Measurements from ENCODE around the gene GIMAP5. TPM values are rescaled to one million over a fixed set of nuclear protein-coding genes. Genes with fewer than 3 reads are reported as not detected.

GIMAP5 gene
- total RNA-seq, 1 experiment from 2014 or later, result 0.24 TPM

DNA sequence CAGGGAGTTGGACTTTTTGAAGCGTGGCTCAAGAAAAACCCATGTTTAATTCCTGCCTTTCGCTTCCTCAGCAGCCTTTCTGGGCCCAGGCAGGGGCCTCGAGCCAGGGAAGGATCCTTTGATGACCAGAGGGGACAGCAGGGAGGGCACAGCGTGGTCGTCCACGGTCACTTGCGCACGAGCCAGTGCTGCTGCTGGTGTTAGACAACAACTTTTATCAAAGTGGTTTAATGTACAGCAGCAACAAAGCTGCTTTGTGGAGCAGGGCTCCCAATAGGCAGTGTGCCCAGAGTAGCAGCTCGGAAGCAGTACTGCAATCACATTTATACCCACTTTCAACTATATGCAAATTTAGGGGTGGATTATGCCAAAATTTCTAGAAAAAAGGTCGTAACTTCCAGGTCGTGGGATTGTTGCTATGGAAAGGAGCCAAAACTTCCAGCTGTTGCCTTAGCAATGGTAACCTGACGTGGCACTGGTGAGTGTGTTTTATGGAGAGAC is 14.7 kb upstream of the GIMAP5 start:
- Mint-ChIP-seq H3K36me3 (no peaks in the 10 kb centered on the region), H3K27me3 (ENCODE audit: low read depth) (peaks cover 100% of the 10 kb centered on the region), H3K4me1 (no peaks in the 10 kb centered on the region), H3K9me3 (0 out of 2 replicates have a peak, but pooled peaks cover 3% of the 10 kb centered on the region), H3K27ac (no peak overlapping the region), H3K4me3 (no peak overlapping the region)
- TF ChIP-seq CREB1 (CRISPR knock-in tag; IDR thresholded peaks at IDR 0.05) (no peak), ATF1 (CRISPR knock-in tag; IDR thresholded peaks at IDR 0.05) (no peak), NR1H2 (CRISPR knock-in tag; IDR thresholded peaks at IDR 0.05) (no peak), MXD4 (CRISPR knock-in tag; IDR thresholded peaks at IDR 0.05; ENCODE audit: borderline replicate concordance) (no peak), TCF7 (CRISPR knock-in tag; IDR thresholded peaks at IDR 0.05; ENCODE audit: low read depth) (no peak), TEAD4 (CRISPR knock-in tag; IDR thresholded peaks at IDR 0.05) (no peak), ELF4 (CRISPR knock-in tag; IDR thresholded peaks at IDR 0.05; ENCODE audit: low read depth) (no peak), ZNF138 (CRISPR knock-in tag; conservative IDR thresholded peaks at IDR 0.05) (no peak), GABPB1 (CRISPR knock-in tag; IDR thresholded peaks at IDR 0.05) (no peak), MYBL2 (CRISPR knock-in tag; IDR thresholded peaks at IDR 0.05) (no peak)
- TF ChIP-seq, protein P1, sequence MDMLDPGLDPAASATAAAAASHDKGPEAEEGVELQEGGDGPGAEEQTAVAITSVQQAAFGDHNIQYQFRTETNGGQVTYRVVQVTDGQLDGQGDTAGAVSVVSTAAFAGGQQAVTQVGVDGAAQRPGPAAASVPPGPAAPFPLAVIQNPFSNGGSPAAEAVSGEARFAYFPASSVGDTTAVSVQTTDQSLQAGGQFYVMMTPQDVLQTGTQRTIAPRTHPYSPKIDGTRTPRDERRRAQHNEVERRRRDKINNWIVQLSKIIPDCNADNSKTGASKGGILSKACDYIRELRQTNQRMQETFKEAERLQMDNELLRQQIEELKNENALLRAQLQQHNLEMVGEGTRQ (CRISPR knock-in tag; IDR thresholded peaks at IDR 0.05), result no peak
- TF ChIP-seq, protein P2, sequence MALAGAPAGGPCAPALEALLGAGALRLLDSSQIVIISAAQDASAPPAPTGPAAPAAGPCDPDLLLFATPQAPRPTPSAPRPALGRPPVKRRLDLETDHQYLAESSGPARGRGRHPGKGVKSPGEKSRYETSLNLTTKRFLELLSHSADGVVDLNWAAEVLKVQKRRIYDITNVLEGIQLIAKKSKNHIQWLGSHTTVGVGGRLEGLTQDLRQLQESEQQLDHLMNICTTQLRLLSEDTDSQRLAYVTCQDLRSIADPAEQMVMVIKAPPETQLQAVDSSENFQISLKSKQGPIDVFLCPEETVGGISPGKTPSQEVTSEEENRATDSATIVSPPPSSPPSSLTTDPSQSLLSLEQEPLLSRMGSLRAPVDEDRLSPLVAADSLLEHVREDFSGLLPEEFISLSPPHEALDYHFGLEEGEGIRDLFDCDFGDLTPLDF (CRISPR knock-in tag; IDR thresholded peaks at IDR 0.05), result no peak
- ATAC-seq (no peak), DNase-seq (ENCODE audit: low spot score) (no peak)
- ChIA-PET CTCF (no interaction called here), POLR2A (no interaction called here)

DNA sequence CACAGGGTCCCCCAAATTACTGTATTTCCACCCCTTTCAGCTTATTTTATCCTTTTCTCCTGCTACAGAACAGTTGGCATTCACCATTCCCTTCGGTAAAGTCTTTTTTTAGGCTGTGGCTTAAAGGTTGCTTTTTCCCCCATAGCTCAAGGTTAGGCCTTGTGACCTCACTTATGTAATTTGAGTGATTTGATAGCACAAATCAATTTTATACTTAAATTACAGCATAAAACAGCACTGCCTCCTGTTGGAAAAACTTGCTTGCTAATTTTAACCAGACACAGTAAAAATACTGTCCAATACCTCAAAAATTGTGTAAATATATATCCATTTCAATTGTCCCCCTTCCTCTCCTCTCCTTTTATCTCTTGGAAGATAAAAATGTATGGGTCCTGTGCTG is 13.8 kb upstream of the GIMAP5 start:
- no peak for TF ChIP-seq GABPB1 (CRISPR knock-in tag; IDR thresholded peaks at IDR 0.05)
- CTCF ChIA-PET, result interaction anchor here (1.2 kb wide), 1 partner anchor 31 kb away, joined by 3 read pairs; no protein-coding TSS in a partner anchor
- DNase-seq (ENCODE audit: low spot score) (no peak), ATAC-seq (no peak)
- Mint-ChIP-seq H3K4me3 (no peak overlapping the region), H3K27ac (no peak overlapping the region), H3K36me3 (no peaks in the 10 kb centered on the region), H3K4me1 (no peaks in the 10 kb centered on the region), H3K27me3 (ENCODE audit: low read depth) (peaks cover 100% of the 10 kb centered on the region), H3K9me3 (peaks cover 12% of the 10 kb centered on the region)
- POLR2A ChIA-PET, result no interaction called here

DNA sequence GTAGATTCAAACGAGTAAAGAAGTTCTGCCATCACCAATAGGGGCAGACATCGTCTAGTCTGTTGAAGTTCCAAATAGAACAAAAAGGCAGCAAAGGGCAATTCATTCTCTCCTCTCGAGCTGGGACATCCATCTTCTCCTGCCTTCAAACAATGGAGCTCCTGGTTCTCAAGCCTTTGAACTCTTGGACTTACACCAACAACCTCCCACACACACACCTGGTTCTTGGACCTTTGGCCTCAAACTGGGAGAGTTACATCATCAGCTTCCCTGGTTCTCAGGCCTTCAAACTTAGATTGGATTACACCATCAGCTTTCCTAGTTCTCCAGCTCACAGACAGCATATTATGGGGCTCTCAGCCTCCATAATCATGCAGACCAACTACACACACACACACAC is 9.8 kb upstream of the GIMAP5 start:
- no peaks in the 10 kb centered on the region for H3K36me3 Mint-ChIP-seq
- CTCF ChIA-PET, result interaction anchor here (0.6 to 0.7 kb wide), 2 partner anchors 149 to 291 kb away, joined by 3 to 4 read pairs; no protein-coding TSS in a partner anchor
- H3K27ac Mint-ChIP-seq, result no peak overlapping the region
- peaks cover 15% of the 10 kb centered on the region for H3K9me3 Mint-ChIP-seq
- TF ChIP-seq, protein P2 (CRISPR knock-in tag; IDR thresholded peaks at IDR 0.05), result no peak
- TF ChIP-seq NR3C1 (CRISPR knock-in tag; conservative IDR thresholded peaks at IDR 0.05; ENCODE audit: low read depth) (no peak), GABPB1 (CRISPR knock-in tag; IDR thresholded peaks at IDR 0.05) (peak; percentile 91), MXD4 (CRISPR knock-in tag; IDR thresholded peaks at IDR 0.05; ENCODE audit: borderline replicate concordance) (no peak), ZNF138 (CRISPR knock-in tag; conservative IDR thresholded peaks at IDR 0.05) (no peak)
- TF ChIP-seq, protein P3, sequence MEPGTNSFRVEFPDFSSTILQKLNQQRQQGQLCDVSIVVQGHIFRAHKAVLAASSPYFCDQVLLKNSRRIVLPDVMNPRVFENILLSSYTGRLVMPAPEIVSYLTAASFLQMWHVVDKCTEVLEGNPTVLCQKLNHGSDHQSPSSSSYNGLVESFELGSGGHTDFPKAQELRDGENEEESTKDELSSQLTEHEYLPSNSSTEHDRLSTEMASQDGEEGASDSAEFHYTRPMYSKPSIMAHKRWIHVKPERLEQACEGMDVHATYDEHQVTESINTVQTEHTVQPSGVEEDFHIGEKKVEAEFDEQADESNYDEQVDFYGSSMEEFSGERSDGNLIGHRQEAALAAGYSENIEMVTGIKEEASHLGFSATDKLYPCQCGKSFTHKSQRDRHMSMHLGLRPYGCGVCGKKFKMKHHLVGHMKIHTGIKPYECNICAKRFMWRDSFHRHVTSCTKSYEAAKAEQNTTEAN (CRISPR knock-in tag; IDR thresholded peaks at IDR 0.05), result no peak
- ATAC-seq, result no peak
- peaks cover 100% of the 10 kb centered on the region for H3K27me3 Mint-ChIP-seq (ENCODE audit: low read depth)
- POLR2A ChIA-PET, result no interaction called here
- no peaks in the 10 kb centered on the region for H3K4me1 Mint-ChIP-seq
- no peak overlapping the region for H3K4me3 Mint-ChIP-seq
- DNase-seq (ENCODE audit: low spot score), result no peak

DNA sequence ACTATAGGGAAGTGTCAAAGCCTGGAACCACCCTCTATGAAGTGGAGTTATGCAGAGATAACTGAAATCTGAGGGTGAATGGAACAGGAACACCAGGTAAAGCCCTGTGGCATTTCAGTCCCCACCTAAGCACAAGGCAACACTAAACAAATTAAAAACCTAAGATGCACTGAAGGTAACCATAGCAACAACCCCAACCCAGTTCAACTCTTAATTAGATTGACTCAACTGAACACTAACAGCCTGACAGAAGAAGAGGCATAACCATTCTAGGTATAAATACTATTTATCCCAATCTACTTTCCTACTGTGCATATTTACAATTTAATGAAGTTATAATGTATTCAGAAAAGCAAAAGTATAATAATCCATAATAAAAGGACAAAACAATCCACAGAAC is 9.2 kb upstream of the GIMAP5 start:
- H3K4me1 Mint-ChIP-seq, result no peaks in the 10 kb centered on the region
- H3K27ac Mint-ChIP-seq, result no peak overlapping the region
- H3K4me3 Mint-ChIP-seq, result no peak overlapping the region
- no peak for DNase-seq (ENCODE audit: low spot score)
- CTCF ChIA-PET, result no interaction called here
- POLR2A ChIA-PET, result no interaction called here
- ATAC-seq, result no peak
- peaks cover 15% of the 10 kb centered on the region for H3K9me3 Mint-ChIP-seq
- H3K36me3 Mint-ChIP-seq, result no peaks in the 10 kb centered on the region
- peaks cover 100% of the 10 kb centered on the region for H3K27me3 Mint-ChIP-seq (ENCODE audit: low read depth)
- TF ChIP-seq SMAD3 (CRISPR knock-in tag; IDR thresholded peaks at IDR 0.05; ENCODE audit: borderline replicate concordance), result no peak
- no peak for TF ChIP-seq ZNF263 (CRISPR knock-in tag; IDR thresholded peaks at IDR 0.05; ENCODE audit: low read depth)
- no peak for TF ChIP-seq FOXP1 (CRISPR knock-in tag; IDR thresholded peaks at IDR 0.05; ENCODE audit: borderline replicate concordance)
- TF ChIP-seq, protein P4, sequence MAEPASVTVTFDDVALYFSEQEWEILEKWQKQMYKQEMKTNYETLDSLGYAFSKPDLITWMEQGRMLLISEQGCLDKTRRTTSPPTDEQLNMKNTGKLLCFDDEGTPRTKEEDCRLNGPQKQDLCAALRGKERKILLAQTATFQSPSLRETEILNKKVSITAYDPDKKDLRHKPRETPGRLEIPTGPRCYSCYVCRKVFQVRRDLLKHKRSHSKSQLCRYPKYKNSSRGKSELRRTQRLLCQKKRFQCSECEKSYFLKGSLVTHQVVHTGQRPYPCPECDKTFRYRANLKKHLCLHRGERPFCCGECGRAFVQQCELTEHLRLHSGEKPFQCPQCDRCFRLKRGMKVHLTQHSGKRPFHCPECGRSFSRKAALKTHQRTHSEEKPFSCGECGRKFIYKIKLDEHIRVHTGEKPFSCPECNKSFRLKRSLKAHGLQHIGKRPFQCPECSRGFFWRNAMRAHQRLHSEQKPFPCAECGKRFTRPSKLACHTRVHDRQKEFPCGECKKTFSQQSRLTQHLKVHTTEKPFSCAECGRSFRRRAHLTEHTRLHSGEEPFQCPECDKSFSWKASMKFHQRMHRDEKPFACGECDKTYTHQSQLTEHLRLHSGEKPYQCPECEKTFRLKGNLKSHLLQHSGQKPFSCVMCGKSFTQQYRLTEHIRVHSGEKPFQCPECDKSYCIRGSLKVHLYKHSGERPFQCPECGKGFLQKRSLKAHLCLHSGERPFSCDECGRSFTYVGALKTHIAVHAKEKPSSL (CRISPR knock-in tag; conservative IDR thresholded peaks at IDR 0.05), result no peak
- TF ChIP-seq CREB1 (CRISPR knock-in tag; IDR thresholded peaks at IDR 0.05), result no peak
- TF ChIP-seq, protein P5, sequence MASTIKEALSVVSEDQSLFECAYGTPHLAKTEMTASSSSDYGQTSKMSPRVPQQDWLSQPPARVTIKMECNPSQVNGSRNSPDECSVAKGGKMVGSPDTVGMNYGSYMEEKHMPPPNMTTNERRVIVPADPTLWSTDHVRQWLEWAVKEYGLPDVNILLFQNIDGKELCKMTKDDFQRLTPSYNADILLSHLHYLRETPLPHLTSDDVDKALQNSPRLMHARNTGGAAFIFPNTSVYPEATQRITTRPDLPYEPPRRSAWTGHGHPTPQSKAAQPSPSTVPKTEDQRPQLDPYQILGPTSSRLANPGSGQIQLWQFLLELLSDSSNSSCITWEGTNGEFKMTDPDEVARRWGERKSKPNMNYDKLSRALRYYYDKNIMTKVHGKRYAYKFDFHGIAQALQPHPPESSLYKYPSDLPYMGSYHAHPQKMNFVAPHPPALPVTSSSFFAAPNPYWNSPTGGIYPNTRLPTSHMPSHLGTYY (CRISPR knock-in tag; IDR thresholded peaks at IDR 0.05), result no peak
